ENCODE measurements around the gene TCF25.
"Not testable (repeated sequence)": the region's sequence is repeated elsewhere in the genome, so short reads cannot be mapped to it uniquely, and the experiment has no call there.

The TCF25 gene

GRCh38 chr16:89921131-89921701 lies 47.8 kb downstream of the TCF25 start:
- no peak for DNase-seq

DNA sequence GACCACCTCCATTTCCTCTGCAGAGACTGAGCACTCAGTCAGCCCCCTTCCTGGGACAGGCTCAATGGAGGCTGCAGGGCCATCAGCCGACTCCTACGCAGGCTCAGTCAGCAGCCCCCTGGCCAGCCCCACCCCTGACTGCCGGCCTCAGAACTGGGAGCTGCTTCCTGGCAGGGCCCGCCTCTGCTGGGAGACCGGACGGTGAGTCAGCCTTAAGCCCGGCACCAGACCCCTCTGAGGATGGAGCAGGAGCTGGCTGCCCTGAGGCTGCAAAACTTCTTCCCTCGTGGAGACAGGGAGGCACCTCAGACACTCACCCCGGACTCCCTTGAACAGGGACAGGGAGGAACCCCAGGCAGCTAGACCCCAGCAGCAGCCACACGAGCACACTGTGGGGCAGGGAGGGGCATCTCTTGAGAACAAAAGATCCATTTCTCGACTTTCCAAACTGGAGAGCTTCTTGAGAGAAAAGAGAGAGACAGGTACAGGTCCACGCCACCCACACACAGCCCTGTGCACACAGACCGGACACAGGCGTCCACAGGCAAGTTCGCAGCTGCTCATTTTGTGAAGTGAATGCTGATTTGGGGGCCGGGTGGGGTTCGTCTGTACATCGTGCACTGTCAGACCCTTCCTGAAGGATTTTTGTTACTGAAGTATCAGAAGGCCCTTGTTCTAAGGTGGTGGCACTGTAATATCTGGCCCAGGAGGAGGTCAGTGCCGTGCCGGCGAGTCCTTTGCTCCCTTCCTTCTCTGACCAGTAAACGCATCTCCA lies 48.5 kb downstream of the TCF25 start:
- no peak for DNase-seq

DNA sequence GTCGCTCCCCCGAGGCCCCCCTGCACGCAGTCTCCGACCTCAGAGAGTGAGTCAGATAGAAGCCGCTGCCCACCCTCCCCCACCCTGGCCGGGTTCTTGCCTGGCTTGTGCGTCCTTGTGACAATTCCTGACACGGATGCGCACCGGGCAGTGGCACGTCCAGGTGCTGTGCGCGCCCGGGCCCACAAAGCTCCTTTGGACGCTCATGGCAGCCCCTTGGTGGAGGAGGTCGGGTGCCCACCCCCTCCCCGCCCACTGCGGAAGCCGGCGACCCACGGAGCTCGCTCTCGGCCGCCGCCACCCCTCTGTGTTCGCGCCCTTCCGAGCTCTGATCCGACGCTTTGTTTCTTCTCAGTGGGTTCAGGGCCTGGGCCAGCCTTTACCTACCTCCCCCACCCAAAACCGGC lies 49.1 kb downstream of the TCF25 start:
- peak; percentile 41 for DNase-seq

GRCh38 chr16:89922884-89923639 lies 49.7 kb downstream of the TCF25 start, which contains the start of gene TUBB3:
Gene TUBB3 (plus strand): TSS chr16:89923342. CDS start chr16:89923402, 60 bp downstream.
- DNase-seq, result peak; percentile 38

DNA sequence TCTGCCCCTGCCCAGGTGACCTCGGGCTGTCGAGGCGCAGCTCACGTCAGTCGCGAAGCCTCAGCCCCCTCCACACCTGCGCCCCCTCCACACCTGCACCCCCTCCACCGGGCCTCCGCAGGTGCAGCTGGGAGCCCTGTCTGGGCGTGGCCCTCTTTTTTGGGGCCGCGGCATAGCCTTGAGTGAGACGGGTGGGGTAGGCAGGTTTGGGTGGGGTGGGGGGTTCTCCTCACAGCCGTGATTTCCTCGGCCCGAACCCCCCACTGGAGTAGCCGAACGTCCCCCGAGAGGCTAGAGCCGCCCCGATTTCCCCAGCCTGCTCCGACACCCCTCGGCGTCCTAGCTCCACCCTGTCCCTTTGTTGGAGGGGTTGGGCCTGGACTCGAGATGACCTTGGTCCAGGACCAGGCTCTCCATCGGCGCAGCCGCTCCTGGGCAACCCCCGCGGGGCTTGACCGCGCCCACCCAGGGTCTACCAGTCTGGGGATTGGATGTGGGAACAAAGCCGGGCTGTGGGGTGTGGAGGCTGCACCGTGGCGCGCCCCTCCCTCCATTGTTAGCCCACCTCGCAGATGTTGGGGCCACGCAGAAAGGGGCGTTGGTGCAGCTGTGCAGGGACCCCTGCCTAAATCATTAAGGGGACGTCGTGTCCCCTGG lies 50.4 kb downstream of the TCF25 start:
- DNase-seq, result no peak

- peak; percentile 57 for DNase-seq
Observed at GRCh38 chr16:89924297-89924924, 51.0 kb downstream of the TCF25 start.

DNA sequence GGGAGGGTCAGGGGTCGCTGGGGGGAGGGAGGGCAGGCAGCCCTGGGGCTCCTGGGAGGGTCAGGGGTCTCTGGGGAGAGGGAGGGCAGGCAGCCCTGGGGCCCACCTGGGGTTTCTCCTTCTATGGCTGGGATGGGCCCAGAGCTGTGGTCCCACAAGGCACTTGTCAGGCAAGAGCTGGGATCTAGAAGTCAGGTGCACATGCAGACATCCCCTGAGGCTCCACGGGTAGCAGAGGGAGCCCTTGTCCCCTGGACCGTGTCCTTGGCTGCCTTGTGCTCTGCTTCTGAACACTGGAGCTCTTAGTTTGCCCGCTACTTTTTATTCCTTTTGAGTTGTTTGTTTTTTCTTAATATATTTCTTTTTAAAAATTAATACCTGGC lies 51.5 kb downstream of the TCF25 start:
- no peak for DNase-seq

GRCh38 chr16:89925596-89926079 lies 52.2 kb downstream of the TCF25 start:
- DNase-seq, result no peak

DNA sequence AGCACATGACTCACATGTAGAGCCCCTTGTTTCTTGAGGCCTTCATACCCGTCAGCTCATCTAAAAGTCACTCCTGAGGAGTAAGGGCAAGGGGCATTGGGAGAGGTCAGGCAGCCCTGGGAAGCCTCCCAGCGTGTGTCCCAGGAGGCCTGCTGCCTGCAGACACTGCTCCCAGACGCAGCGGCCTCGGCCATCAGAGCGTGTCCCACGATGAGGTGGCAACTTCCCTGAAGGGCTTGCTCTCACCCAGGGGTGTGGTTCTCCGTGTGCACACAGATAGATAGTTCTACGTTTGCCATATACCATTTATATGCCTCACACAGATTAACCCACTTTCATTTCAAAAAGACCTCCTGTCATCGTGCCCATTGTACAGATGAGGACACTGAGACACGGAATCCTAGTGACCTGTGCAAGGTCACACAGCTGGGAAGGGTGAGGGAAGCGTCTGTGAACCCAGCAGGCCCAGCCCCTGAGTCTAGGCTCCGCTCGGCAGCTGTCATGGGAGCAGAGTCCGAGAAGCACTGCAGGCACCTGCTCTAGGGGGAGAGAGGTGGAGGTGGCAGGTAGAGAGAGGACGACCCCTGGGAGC lies 58.0 kb downstream of the TCF25 start:
- DNase-seq, result no peak

GRCh38 chr16:89931964-89932363 lies 58.6 kb downstream of the TCF25 start:
- DNase-seq, result no peak

DNA sequence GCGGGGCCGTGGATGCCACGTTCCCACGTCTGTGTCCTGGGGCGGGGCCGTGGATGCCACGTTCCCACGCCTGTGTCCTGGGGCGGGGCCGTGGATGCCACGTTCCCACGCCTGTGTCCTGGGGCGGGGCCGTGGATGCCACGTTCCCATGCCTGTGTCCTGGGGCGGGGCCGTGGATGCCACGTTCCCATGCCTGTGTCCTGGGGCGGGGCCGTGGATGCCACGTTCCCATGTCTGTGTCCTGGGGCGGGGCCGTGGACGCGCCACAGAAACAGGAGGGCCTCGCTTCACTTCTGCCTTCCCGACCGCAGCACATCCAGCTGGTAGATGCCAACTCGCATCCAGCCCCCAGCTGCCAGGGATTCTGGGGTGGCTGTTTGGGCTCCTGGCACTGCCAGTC lies 60.6 kb downstream of the TCF25 start:
- DNase-seq, result not testable (repeated sequence)

DNA sequence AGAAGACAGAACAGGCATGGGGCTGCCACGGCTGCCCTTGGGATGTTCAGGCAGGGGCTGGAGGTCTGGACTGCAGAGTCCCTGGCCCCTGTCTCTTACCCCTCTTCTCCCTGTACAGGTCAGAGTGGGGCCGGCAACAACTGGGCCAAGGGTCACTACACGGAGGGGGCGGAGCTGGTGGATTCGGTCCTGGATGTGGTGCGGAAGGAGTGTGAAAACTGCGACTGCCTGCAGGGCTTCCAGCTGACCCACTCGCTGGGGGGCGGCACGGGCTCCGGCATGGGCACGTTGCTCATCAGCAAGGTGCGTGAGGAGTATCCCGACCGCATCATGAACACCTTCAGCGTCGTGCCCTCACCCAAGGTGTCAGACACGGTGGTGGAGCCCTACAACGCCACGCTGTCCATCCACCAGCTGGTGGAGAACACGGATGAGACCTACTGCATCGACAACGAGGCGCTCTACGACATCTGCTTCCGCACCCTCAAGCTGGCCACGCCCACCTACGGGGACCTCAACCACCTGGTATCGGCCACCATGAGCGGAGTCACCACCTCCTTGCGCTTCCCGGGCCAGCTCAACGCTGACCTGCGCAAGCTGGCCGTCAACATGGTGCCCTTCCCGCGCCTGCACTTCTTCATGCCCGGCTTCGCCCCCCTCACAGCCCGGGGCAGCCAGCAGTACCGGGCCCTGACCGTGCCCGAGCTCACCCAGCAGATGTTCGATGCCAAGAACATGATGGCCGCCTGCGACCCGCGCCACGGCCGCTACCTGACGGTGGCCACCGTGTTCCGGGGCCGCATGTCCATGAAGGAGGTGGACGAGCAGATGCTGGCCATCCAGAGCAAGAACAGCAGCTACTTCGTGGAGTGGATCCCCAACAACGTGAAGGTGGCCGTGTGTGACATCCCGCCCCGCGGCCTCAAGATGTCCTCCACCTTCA lies 61.5 kb downstream of the TCF25 start:
- no peak for DNase-seq

GRCh38 chr16:89935620-89936019 lies 62.2 kb downstream of the TCF25 start:
- DNase-seq, result not testable (repeated sequence)

GRCh38 chr16:89936034-89936433 lies 62.6 kb downstream of the TCF25 start:
- DNase-seq, result no peak

DNA sequence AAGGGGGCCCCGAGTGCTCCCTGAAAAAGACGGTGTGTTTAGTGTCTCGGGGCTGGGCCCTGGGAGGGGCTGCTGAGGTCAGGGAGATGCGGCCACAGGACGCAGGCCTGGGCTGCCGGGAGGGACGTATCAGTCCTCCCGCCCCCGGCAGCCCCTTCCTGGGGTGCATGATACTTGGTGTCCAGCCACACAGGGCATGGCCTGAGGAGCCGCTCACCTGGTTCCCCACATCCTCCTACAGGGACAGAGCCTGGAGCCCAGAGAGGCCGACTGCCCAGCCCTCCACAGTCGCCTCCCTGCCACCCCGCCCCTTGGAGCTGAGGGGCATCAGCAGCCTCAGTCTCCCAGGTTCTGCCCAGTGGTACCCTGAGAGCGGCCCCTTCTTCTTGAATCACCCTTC lies 63.1 kb downstream of the TCF25 start:
- DNase-seq, result no peak

- DNase-seq, result no peak
Observed at GRCh38 chr16:89936981-89937380, 63.6 kb downstream of the TCF25 start.

GRCh38 chr16:89938175-89938885 lies 64.9 kb downstream of the TCF25 start:
- DNase-seq, result no peak

DNA sequence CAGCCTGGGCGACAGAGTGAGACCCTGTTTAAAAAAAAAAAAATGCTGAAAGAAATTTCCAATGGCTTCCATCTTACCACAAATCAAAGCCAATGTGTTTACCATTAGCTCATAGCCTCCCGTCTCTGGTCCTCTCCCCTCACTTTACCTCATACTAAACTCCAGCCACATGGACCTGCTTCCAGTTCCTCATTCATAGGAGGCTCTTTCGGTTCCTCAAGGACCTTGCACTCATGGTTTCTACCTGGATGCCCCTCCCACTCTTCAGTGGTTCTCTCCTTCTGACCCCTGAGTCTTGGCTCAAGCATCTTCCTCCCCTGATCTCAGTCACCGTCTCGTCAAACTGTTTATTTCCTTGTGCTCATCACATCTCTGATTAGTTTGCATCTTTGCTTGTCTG lies 71.4 kb downstream of the TCF25 start:
- no peak for DNase-seq

DNA sequence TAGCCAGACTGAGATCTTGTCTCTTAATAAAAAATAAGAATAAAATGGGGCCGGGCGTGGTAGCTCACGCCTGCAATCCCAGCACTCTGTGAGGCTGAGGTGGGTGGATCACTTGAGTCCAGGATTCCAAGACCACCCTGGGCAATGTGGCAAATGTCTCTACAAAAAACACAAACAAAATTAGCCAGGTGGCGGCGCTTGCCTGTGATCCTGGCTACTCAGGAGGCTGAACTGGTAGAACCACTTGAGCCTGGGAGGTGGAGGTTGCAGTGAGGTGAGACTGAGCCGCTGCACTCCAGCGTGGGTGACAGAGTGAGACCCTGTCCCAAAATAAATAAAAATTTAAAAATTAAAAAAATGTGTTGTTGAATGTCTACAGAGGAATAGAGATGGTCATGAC lies 72.3 kb downstream of the TCF25 start:
- no peak for DNase-seq

GRCh38 chr16:89946515-89946914 lies 73.1 kb downstream of the TCF25 start:
- no peak for DNase-seq

Measured in activated T-cell treated with anti-CD3 and anti-CD28 coated beads, Interleukin-2, amount 50 U/mL, for 1 hour (primary cell).